Activated naive CD4-positive, alpha-beta T cell treated with anti-CD3 and anti-CD28 coated beads for 36 hours (primary cell): ENCODE data around the gene ZBTB21. TPM values are rescaled to one million over a fixed set of nuclear protein-coding genes. Genes with fewer than 3 reads are reported as not detected.

Experiments used
- CTCF ChIA-PET: fragments of 350-600 bp; sonication (Branson Sonifier 250); formaldehyde crosslinking; loops from one replicate; lab custom pipeline; 2021; ENCODE audit warnings: antibody characterized with exemption; lab: Charles Lee
- DNase-seq: peaks from one replicate; pipeline ENCODE4 v3.0.0-alpha.2; 2020
- H3K27ac Mint-ChIP-seq: one replicate; pipeline ENCODE4 v1.8.0; 2021; ENCODE audit warnings: mild to moderate bottlenecking, mixed read lengths
- H3K27me3 Mint-ChIP-seq: one replicate; pipeline ENCODE4 v1.8.0; 2021; ENCODE audit warnings: low read depth, mixed read lengths
- H3K36me3 Mint-ChIP-seq: one replicate; pipeline ENCODE4 v1.8.0; 2021; ENCODE audit warnings: low read depth, mixed read lengths
- H3K4me1 Mint-ChIP-seq: one replicate; pipeline ENCODE4 v1.8.0; 2021; ENCODE audit warnings: low read depth, mixed read lengths
- H3K4me3 Mint-ChIP-seq: one replicate; pipeline ENCODE4 v1.8.0; 2021; ENCODE audit warnings: mild to moderate bottlenecking, moderate library complexity, mixed read lengths
- H3K9me3 Mint-ChIP-seq: one replicate; pipeline ENCODE4 v1.8.0; 2021; ENCODE audit warnings: mixed read lengths
- intact Hi-C: fragments of 100-400 bp; cut with micrococcal nuclease; formaldehyde crosslinking; loops from one replicate; pipeline ENCODE4 v1.15.1; 2023
- total RNA-seq, 2 experiments: library from RNA; stranded (reverse); gene quantifications; one replicate each; pipeline ENCODE4 v1.2.3, GENCODE V29; 2021

Gene ZBTB21
- total RNA-seq, 2 experiments from 2014 or later: 27.8 to 28.0 TPM

DNA sequence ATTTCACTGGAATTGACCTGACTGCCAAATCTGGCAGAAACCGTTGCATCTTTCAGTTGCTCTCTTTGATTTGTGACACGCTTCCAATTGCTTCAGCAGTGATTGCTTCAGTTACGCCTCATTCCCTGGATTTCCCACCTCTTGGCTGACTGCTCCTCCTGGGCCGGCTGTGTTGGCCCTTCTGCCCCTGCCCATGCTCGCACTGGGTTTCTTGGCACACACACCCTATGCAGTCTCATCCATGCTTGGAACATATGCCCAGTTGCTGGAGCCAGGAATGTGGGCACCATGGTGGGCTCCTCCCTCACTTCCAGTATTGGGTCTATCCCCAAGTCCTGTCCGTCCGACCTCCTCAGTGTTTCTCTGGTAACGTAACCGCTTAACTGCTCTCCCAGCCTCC lies 2.2 kb upstream of the ZBTB21 start:
- DNase-seq: no peak
- Mint-ChIP-seq H3K27me3 (no peaks in the 10 kb centered on the region), H3K4me3 (no peak overlapping the region), H3K27ac (no peak overlapping the region), H3K36me3 (peaks cover 9% of the 10 kb centered on the region), H3K4me1 (peaks cover 13% of the 10 kb centered on the region), H3K9me3 (peaks cover 5% of the 10 kb centered on the region)
- intact Hi-C loops: loop anchor here (5.0 kb wide), 1 partner anchor 95 kb away; no protein-coding TSS in a partner anchor
- CTCF ChIA-PET: no interaction called here

DNA sequence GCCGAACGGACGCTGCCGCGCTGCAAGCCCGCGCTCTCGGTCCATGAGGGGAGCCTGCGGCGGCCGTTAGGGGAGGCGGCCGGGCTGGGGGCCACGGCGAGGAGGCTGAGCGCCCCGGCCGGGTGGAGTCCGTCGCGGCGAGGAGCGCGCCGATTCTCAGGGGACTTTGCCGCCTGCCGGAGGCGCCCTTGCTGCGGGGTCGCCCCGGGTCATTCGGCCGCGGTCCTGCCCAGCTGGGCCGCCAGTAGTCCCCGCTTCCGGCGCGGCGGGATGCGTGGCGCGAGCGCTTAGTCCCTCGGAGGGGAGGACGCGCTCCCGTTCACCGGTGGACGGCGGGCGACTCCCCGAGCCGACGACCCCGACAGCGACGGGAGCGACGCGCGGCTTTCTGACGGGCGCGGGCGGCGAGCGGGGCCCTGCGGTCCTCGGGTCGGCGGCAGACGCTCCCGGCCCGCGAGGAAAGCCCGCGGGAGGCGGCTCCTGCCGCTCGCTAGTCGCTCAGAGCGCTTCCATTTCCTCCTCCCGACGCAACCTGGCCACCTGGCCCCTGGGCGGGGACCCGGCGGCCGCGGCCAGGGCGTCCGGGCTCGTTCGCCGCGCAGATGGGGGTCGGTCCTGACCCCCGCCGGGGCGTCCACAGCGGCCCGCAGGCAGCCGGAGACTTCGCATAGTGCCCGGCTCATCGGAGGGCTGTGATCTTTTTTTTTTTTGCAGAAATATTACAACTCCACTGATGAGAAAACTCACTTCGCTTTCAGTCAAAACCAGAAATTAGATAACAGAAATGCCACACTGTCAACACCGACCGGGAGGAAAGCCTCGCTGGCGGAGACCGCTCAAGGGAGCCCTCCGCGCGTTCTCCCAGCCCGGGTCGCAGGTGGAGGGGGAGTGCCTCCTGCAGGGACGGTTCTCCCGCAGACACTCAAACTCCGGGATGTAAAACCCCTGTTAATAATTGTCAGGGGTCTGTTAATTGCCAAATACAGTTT lies 641 bp upstream of the ZBTB21 start:
- peaks cover 24% of the 10 kb centered on the region for H3K4me1 Mint-ChIP-seq
- peak; percentile 58 for DNase-seq
- H3K27me3 Mint-ChIP-seq: no peaks in the 10 kb centered on the region
- H3K27ac Mint-ChIP-seq: peak overlapping the region; percentile 80
- peaks cover 16% of the 10 kb centered on the region for H3K36me3 Mint-ChIP-seq
- intact Hi-C loops: loop anchor here (1.0 to 5.0 kb wide), 6 partner anchors 8 to 648 kb away; partner anchors contain the start of gene MX2
- CTCF ChIA-PET: interaction anchor here (0.6 to 1.8 kb wide), 4 partner anchors 97 to 194 kb away, joined by 3 to 7 read pairs (median 4); no protein-coding TSS in a partner anchor
- H3K4me3 Mint-ChIP-seq: peak overlapping the region; percentile 98
- peaks cover 5% of the 10 kb centered on the region for H3K9me3 Mint-ChIP-seq

DNA sequence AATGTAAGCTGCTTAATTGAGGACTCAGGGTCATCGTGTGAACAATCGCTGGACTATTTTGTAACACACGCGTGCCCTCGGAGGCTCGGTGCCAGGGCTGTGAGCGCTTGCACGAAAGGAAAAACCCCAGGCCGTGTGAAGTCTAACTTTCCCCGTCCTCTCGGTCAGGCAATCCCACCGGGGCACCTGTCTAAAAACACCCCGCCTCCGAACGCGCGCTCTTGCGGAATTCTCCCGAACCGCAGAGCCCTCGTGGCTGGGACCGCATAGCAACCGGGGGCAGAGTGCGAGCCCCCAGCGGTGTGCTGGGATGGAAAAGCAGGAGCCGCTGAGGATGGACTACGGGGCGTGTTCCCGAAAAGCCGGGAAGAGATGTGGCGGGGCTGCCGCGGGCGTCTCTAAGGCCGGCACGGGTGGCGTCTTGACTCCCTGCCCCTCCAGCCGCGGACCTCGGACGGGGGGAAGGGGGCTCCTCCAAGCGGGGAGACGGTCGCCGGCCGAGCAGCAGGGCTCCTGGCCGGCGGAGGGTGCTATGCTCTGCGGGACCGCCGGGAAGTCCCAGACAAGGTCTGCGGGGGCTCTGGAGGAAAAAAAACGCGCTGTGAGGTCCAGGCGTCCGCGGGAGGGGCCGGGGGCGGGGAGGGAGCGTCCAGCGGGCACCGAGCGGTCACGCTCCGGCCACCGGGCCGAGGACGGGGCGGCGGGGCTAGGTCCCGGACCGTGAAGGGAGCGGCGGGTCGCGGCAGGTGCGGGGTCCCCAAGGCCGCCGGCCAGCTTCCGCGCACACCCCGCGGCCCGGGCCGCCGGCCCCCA lies 936 bp downstream of the ZBTB21 start:
- peaks cover 39% of the 10 kb centered on the region for H3K4me1 Mint-ChIP-seq
- DNase-seq: peak; percentile 65
- peaks cover 3% of the 10 kb centered on the region for H3K9me3 Mint-ChIP-seq
- peak overlapping the region; percentile 80 for H3K4me3 Mint-ChIP-seq
- CTCF ChIA-PET: interaction anchor here (0.9 to 1.8 kb wide), 4 partner anchors 10 to 192 kb away, joined by 3 to 6 read pairs (median 4); no protein-coding TSS in a partner anchor
- no peaks in the 10 kb centered on the region for H3K27me3 Mint-ChIP-seq
- intact Hi-C loops: loop anchor here (5.0 to 10.0 kb wide), 2 partner anchors 242 to 396 kb away; partner anchors contain the start of genes RIPK4 and UBASH3A
- H3K27ac Mint-ChIP-seq: peak overlapping the region; percentile 88
- peaks cover 21% of the 10 kb centered on the region for H3K36me3 Mint-ChIP-seq

DNA sequence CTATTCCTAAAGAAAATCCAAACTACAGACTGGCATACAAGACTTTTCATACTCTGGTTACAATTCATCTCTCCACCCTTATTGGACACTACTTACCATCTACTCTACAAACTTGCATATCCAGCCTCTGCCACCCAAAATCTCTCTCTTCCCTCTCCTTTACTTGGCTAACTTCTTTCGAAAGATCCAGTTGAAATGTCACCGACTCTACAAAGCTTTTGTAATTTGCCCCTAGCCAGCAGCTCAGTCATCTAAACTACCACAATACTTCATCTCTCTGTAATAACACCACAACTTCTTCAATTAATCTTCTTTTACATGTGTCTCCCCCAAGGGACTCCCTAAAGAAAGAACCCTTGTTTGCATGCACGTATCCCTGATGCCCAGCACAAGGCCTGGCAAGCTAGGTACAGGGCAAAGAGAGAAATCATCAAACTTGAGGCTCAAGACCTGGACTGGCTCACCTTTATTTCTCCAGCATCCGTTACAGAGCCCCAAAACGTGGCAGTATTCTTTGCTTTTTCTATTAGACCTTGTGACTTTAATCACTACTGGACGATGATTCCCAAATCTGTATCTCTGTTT lies 2.7 kb downstream of the ZBTB21 start:
- CTCF ChIA-PET: interaction anchor here (0.7 to 1.8 kb wide), 2 partner anchors 100 to 253 kb away, joined by 4 to 5 read pairs; no protein-coding TSS in a partner anchor

DNA sequence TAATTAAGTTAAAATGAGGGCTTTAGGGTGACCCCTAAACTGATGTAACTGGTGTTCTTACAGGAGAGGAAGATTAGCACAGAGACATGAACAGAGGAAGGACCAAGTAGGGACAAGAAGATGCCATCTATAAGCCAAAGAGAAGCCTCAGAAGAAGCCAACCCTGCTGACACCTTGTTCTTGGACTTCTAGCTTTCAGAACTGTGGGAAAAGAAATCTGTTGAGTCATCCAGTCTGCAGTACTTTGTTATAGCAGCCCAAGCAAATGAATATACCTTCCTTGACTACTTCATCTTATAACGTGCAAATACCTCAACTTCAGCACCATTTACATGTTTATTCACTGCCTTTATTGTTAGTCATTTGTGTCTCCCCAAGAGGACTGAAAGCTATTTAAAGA lies 3.4 kb downstream of the ZBTB21 start:
- peaks cover 61% of the 10 kb centered on the region for H3K4me1 Mint-ChIP-seq
- peaks cover 25% of the 10 kb centered on the region for H3K36me3 Mint-ChIP-seq
- H3K27me3 Mint-ChIP-seq: no peaks in the 10 kb centered on the region
- DNase-seq: no peak
- intact Hi-C loops: loop anchor here (5.0 to 10.0 kb wide), 2 partner anchors 239 to 398 kb away; partner anchors contain the start of genes RIPK4 and UBASH3A
- H3K27ac Mint-ChIP-seq: peak overlapping the region; percentile 16
- CTCF ChIA-PET: interaction anchor here (1.8 kb wide), 1 partner anchor 101 kb away, joined by 5 read pairs; no protein-coding TSS in a partner anchor
- H3K4me3 Mint-ChIP-seq: no peak overlapping the region
- no peaks in the 10 kb centered on the region for H3K9me3 Mint-ChIP-seq

More for the DNA sequence above, 2.7 kb downstream of the ZBTB21 start:
- no peak for DNase-seq
- Mint-ChIP-seq H3K4me3 (peak overlapping the region; percentile 13), H3K27ac (peak overlapping the region; percentile 16), H3K9me3 (no peaks in the 10 kb centered on the region), H3K27me3 (no peaks in the 10 kb centered on the region), H3K4me1 (peaks cover 56% of the 10 kb centered on the region), H3K36me3 (peaks cover 21% of the 10 kb centered on the region)
- intact Hi-C loops: loop anchor here (5.0 to 10.0 kb wide), 2 partner anchors 240 to 397 kb away; partner anchors contain the start of genes RIPK4 and UBASH3A

DNA sequence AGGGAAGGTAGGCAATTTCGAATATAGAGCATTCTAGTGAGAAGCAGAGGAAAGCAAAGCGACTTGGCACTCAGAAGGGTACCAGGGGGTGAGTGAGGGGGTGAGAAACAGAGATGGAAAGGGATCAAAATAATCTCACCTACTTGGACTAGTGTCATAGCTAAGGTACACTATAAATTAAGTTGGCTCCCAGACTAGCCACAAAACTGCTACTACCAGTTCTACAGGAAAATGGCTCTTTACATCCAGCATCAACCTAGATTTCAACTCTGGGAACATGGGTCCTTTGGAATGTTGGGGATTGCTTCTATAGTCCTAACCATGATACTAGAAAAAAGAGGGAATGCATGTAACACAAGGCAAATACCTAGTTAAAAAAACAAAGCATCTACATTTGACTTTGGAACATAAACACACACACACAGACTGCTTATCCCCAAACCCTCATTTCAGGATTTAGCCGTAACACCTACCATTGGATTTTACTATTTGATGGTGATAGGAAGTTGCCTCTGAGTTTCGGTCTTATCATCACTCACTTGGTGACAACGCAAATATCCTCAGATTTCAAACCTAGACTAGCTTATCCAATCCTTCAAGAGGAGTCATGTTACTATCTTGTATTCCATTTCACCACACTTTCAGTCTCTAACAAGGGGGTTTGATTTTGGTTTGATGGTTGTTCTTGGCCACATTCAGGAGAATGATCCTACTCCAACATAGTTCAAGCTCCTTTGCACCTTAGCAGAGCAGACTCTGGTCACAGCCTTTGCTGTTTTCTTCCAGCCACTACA lies 5.6 kb downstream of the ZBTB21 start:
- H3K4me3 Mint-ChIP-seq: no peak overlapping the region
- DNase-seq: no peak

DNA sequence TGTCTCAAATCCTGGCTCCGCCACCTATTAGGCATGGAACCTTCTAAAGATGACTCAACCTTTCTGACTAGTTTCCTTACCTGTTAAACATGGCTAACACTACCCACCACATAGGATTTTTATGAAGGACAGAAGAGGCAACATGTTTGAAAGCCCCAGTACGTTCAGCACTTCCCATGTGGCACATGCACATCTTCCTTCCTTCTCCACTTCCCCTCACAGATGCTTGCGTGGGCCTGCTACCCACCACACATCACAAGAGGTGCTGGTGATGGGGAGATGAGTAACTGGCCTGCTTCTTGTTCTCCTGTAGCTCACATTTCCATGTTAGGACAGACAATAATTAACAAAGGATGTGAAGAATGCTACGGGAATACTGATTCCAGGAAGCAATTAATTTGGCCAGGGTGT lies 7.1 kb downstream of the ZBTB21 start:
- H3K36me3 Mint-ChIP-seq: peaks cover 42% of the 10 kb centered on the region
- H3K27ac Mint-ChIP-seq: peak overlapping the region; percentile 86
- intact Hi-C loops: loop anchor here (2.0 to 10.0 kb wide), 4 partner anchors 60 to 402 kb away; partner anchors contain the start of genes PRDM15 and UBASH3A
- peak; percentile 38 for DNase-seq
- CTCF ChIA-PET: no interaction called here
- H3K4me3 Mint-ChIP-seq: peak overlapping the region; percentile 27
- peaks cover 68% of the 10 kb centered on the region for H3K4me1 Mint-ChIP-seq
- no peaks in the 10 kb centered on the region for H3K27me3 Mint-ChIP-seq
- H3K9me3 Mint-ChIP-seq: no peaks in the 10 kb centered on the region

More for the DNA sequence above, 5.6 kb downstream of the ZBTB21 start:
- CTCF ChIA-PET: interaction anchor here (0.5 to 1.9 kb wide), 3 partner anchors 103 to 187 kb away, joined by 3 to 6 read pairs (median 3); no protein-coding TSS in a partner anchor
- H3K4me1 Mint-ChIP-seq: peaks cover 67% of the 10 kb centered on the region
- H3K36me3 Mint-ChIP-seq: peaks cover 35% of the 10 kb centered on the region
- intact Hi-C loops: loop anchor here (5.0 to 10.0 kb wide), 2 partner anchors 237 to 400 kb away; partner anchors contain the start of genes RIPK4 and UBASH3A
- H3K27me3 Mint-ChIP-seq: no peaks in the 10 kb centered on the region
- H3K27ac Mint-ChIP-seq: peak overlapping the region; percentile 86
- no peaks in the 10 kb centered on the region for H3K9me3 Mint-ChIP-seq

DNA sequence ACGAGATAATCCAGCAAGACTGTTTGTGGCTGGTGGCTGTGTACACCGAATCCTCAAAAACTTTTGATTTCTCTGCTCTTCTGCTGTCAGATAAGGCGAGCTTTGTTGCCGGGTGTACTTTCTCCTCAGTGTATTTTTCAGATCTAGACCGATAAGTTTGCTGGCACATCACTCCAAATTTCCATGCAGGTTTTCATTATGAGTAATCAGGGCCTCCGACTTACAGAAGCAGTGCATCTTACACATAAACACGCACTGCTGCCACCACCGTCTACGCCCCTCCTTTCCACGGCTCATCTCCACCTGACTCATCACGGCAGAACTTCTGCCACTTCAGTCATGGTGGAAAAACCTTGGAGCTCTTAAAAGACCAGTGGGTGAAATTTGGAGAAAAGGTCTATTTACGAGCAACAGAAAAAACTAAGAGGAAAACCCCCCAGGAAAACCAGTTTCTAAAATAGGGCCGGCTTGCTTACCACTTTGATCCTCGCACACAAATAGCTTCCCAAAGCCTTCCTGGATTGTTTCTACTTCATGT lies 7.7 kb downstream of the ZBTB21 start:
- peak overlapping the region; percentile 86 for H3K27ac Mint-ChIP-seq
- peak; percentile 89 for DNase-seq

DNA sequence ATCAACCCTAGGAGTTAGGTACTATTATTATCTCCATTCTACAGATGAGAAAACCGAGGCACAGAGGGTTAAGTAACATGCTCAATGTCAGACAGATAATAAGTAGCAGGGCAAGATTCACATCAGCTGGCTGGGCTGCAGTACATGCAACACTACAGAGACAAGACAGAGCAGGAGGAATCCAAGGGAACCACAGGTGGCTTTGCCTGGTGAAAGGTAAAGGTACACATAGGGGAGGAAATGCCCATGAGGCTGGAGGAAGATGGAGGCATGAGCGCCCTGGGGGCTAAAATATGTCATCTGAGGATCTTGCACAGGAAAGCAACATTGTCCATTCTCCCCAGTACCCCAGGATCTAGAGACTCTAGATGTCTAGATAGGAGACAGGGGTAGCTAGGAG lies 8.4 kb downstream of the ZBTB21 start:
- CTCF ChIA-PET: no interaction called here
- H3K27me3 Mint-ChIP-seq: no peaks in the 10 kb centered on the region
- peak overlapping the region; percentile 14 for H3K4me3 Mint-ChIP-seq
- H3K9me3 Mint-ChIP-seq: peaks cover under 1% of the 10 kb centered on the region
- DNase-seq: no peak
- H3K27ac Mint-ChIP-seq: peak overlapping the region; percentile 86
- H3K36me3 Mint-ChIP-seq: peaks cover 41% of the 10 kb centered on the region
- H3K4me1 Mint-ChIP-seq: peaks cover 55% of the 10 kb centered on the region
- intact Hi-C loops: loop anchor here (1.0 to 10.0 kb wide), 8 partner anchors 9 to 403 kb away; partner anchors contain the start of genes PRDM15, UBASH3A and ZBTB21

More for the DNA sequence above, 7.7 kb downstream of the ZBTB21 start:
- Mint-ChIP-seq H3K4me1 (peaks cover 62% of the 10 kb centered on the region), H3K27me3 (no peaks in the 10 kb centered on the region), H3K9me3 (no peaks in the 10 kb centered on the region), H3K36me3 (peaks cover 40% of the 10 kb centered on the region), H3K4me3 (peak overlapping the region; percentile 27)
- CTCF ChIA-PET: no interaction called here
- intact Hi-C loops: loop anchor here (1.0 to 10.0 kb wide), 8 partner anchors 8 to 402 kb away; partner anchors contain the start of genes PRDM15, UBASH3A and ZBTB21

DNA sequence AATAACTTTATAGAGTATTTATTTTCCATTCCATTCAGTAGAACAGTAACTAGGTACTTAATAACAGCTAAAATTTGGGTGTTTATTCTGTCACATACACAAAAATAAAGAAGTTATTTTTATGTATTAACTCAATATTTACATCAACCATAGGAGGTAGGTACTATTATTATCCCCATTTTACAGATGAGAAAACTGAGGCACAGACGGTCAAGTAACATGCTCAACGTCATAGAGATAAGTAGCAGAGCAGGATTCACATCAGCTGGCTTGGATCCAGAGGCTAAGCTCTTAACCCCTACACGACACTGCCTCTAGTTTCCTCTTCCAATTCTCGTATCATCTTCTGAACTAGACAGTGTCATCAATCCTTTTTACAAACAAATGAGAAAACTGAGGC lies 9.3 kb downstream of the ZBTB21 start:
- peak overlapping the region; percentile 86 for H3K27ac Mint-ChIP-seq
- peaks cover 9% of the 10 kb centered on the region for H3K9me3 Mint-ChIP-seq
- H3K36me3 Mint-ChIP-seq: peaks cover 46% of the 10 kb centered on the region
- H3K27me3 Mint-ChIP-seq: no peaks in the 10 kb centered on the region
- intact Hi-C loops: loop anchor here (10.0 kb wide), 1 partner anchor 404 kb away; the partner anchor contains the start of gene UBASH3A
- H3K4me3 Mint-ChIP-seq: no peak overlapping the region
- DNase-seq: no peak
- CTCF ChIA-PET: interaction anchor here (0.8 kb wide), 1 partner anchor 74 kb away, joined by 3 read pairs; no protein-coding TSS in a partner anchor
- peaks cover 50% of the 10 kb centered on the region for H3K4me1 Mint-ChIP-seq
